Activated gamma-delta T cell treated with anti-CD3 and anti-CD28 coated beads, Interleukin-2, amount 50 U/mL, for 16 hours (primary cell): ENCODE results near the gene RTKN.
"Not testable (repeated sequence)": the region's sequence is repeated elsewhere in the genome, so short reads cannot be mapped to it uniquely, and the experiment has no call there.

Experiments
- DNase-seq: peaks from one replicate; pipeline ENCODE4 v3.0.0-alpha.2; 2020; ENCODE audit warnings: low read depth

RTKN gene

GRCh38 chr2:74436848-74437695, 4.7 kb downstream of the RTKN start:
- DNase-seq = no peak

GRCh38 chr2:74436111-74436805, 5.5 kb downstream of the RTKN start:
- DNase-seq = no peak

- DNase-seq = no peak
Measured at GRCh38 chr2:74430502-74430901, 11.2 kb downstream of the RTKN start.

GRCh38 chr2:74429487-74430451, 12.0 kb downstream of the RTKN start:
- no peak for DNase-seq

GRCh38 chr2:74428675-74429074, 13.1 kb downstream of the RTKN start:
- DNase-seq = no peak

- DNase-seq = no peak
Measured at GRCh38 chr2:74427551-74427950, 14.2 kb downstream of the RTKN start.

GRCh38 chr2:74426181-74426758, 15.5 kb downstream of the RTKN start:
- no peak for DNase-seq

GRCh38 chr2:74425523-74425922, 16.2 kb downstream of the RTKN start:
- DNase-seq = no peak

- no peak for DNase-seq
Measured at GRCh38 chr2:74424995-74425406, 16.7 kb downstream of the RTKN start.

- no peak for DNase-seq
Measured at GRCh38 chr2:74424139-74424992, 17.4 kb downstream of the RTKN start.

GRCh38 chr2:74423231-74424095, 18.3 kb downstream of the RTKN start:
- no peak for DNase-seq

GRCh38 chr2:74421221-74421870, 20.4 kb downstream of the RTKN start, which contains the start of the genes C2orf81 and WDR54:
TSS of gene C2orf81 (minus strand) at chr2:74421619. CDS start at chr2:74421560, 59 bp downstream.
TSS of gene WDR54 (plus strand) at chr2:74421730. CDS start at chr2:74422154, 424 bp downstream.
- DNase-seq = peak; percentile 92

GRCh38 chr2:74420443-74421103, 21.2 kb downstream of the RTKN start:
- DNase-seq = not testable (repeated sequence)

- no peak for DNase-seq
Measured at GRCh38 chr2:74420006-74420405, 21.7 kb downstream of the RTKN start.

GRCh38 chr2:74419345-74419744, 22.4 kb downstream of the RTKN start:
- DNase-seq = no peak

- DNase-seq = no peak
Measured at GRCh38 chr2:74418312-74418711, 23.4 kb downstream of the RTKN start.

- DNase-seq = no peak
Measured at GRCh38 chr2:74417763-74418162, 24.0 kb downstream of the RTKN start.

- no peak for DNase-seq
Measured at GRCh38 chr2:74417197-74417596, 24.5 kb downstream of the RTKN start.

- DNase-seq = no peak
Measured at GRCh38 chr2:74416778-74417177, 25.0 kb downstream of the RTKN start.
